Central memory CD4-positive, alpha-beta T cell (primary cell): Measurements from ENCODE around the gene TARS2.

Experiments
- DNase-seq: peaks from one replicate; pipeline ENCODE4 v3.0.0; 2022
- total RNA-seq, 3 experiments: gene quantifications; one replicate each; lab custom pipeline; 2026; lab: John Stamatoyannopoulos, UW

TARS2 gene
- 28.9 to 38.0 (median 31.1) reads per million in 3 experiments for total RNA-seq

GRCh38 chr1:150486966-150487762 is at the start of gene TARS2:
Gene TARS2 (plus strand): TSS chr1:150487419. CDS start chr1:150487451, 32 bp downstream.
- peak; percentile 94 for DNase-seq

GRCh38 chr1:150441121-150441520 is 46.1 kb upstream of the TARS2 start:
- no peak for DNase-seq

GRCh38 chr1:150444232-150444631 is 43.0 kb upstream of the TARS2 start:
- no peak for DNase-seq

- DNase-seq, result no peak
Observed at GRCh38 chr1:150456146-150456647, 31.0 kb upstream of the TARS2 start.

- peak; percentile 62 for DNase-seq
Observed at GRCh38 chr1:150464422-150464826, 22.8 kb upstream of the TARS2 start.

GRCh38 chr1:150466964-150467363 is 20.3 kb upstream of the TARS2 start:
- no peak for DNase-seq

GRCh38 chr1:150469291-150469690 is 17.9 kb upstream of the TARS2 start:
- no peak for DNase-seq

GRCh38 chr1:150472601-150473200 is 14.5 kb upstream of the TARS2 start:
- no peak for DNase-seq

- no peak for DNase-seq
Observed at GRCh38 chr1:150473659-150474058, 13.6 kb upstream of the TARS2 start.

- no peak for DNase-seq
Observed at GRCh38 chr1:150474869-150475268, 12.3 kb upstream of the TARS2 start.

GRCh38 chr1:150476754-150477153 is 10.5 kb upstream of the TARS2 start:
- DNase-seq, result no peak

GRCh38 chr1:150477320-150477719 is 9.9 kb upstream of the TARS2 start:
- no peak for DNase-seq

GRCh38 chr1:150477733-150478132 is 9.5 kb upstream of the TARS2 start:
- no peak for DNase-seq

GRCh38 chr1:150479370-150479769 is 7.8 kb upstream of the TARS2 start:
- no peak for DNase-seq

- no peak for DNase-seq
Observed at GRCh38 chr1:150479927-150480352, 7.3 kb upstream of the TARS2 start.

GRCh38 chr1:150484431-150484830 is 2.8 kb upstream of the TARS2 start:
- DNase-seq, result no peak

- DNase-seq, result no peak
Observed at GRCh38 chr1:150484861-150485260, 2.4 kb upstream of the TARS2 start.

GRCh38 chr1:150487763-150488115 is 520 bp downstream of the TARS2 start:
- DNase-seq, result peak; percentile 7

GRCh38 chr1:150493175-150493574 is 6.0 kb downstream of the TARS2 start:
- no peak for DNase-seq

GRCh38 chr1:150498342-150498741 is 11.1 kb downstream of the TARS2 start:
- no peak for DNase-seq

- DNase-seq, result no peak
Observed at GRCh38 chr1:150505431-150505830, 18.2 kb downstream of the TARS2 start.

GRCh38 chr1:150507912-150508864 is 21.0 kb downstream of the TARS2 start, which contains the start of gene ECM1:
Gene ECM1 (plus strand): TSS chr1:150508109. CDS start chr1:150508210, 101 bp downstream.
- no peak for DNase-seq

GRCh38 chr1:150508982-150509381 is 21.8 kb downstream of the TARS2 start:
- no peak for DNase-seq
